Esophagus squamous epithelium (tissue), 5 donors: ENCODE results near the gene TSPAN5. TPM values are rescaled to one million over a fixed set of nuclear protein-coding genes. Genes with fewer than 3 reads are reported as not detected.

Source experiments
- DNase-seq: peaks from one replicate; lab custom pipeline; 2025; lab: John Stamatoyannopoulos, UW
- H3K27ac ChIP-seq, 4 donors: fragments of 200-600 bp; sonication (generic); one replicate each; pipeline ENCODE4 v1.5.1; 2016 to 2019; ENCODE audit warnings: mild to moderate bottlenecking in 1 of 4
- H3K27me3 ChIP-seq, 4 donors: fragments of 200-600 bp; sonication (generic); 1 replicate in 3 of 4; 2 replicates in 1 of 4; pipeline versions ENCODE4 v1.5.1 to v1.6.0; 2017 to 2021; ENCODE audit warnings: antibody characterized with exemption in 1 of 4
- H3K36me3 ChIP-seq, 3 donors: fragments of 200-600 bp; sonication (generic); one replicate each; pipeline ENCODE4 v1.5.1; 2016 to 2019
- H3K4me1 ChIP-seq, 3 donors: fragments of 200-600 bp; sonication (generic); one replicate each; pipeline ENCODE4 v1.5.1; 2017 to 2019
- H3K4me3 ChIP-seq, 4 donors: fragments of 200-600 bp; sonication (generic); 1 replicate in 3 of 4; 2 replicates in 1 of 4; pipeline ENCODE4 v1.5.1; 2016 to 2019; ENCODE audit warnings: mild to moderate bottlenecking in 2 of 4, moderate library complexity in 1 of 4
- H3K9me3 ChIP-seq, 3 donors: fragments of 200-600 bp; sonication (generic); one replicate each; pipeline ENCODE4 v1.5.1; 2016 to 2019
- POLR2A ChIP-seq, 4 donors: fragments of 450-650 bp; IDR thresholded peaks; one replicate each; pipeline ENCODE4 v1.6.1; 2017; ENCODE audit warnings: antibody characterized with exemption in 4 of 4, mild to moderate bottlenecking in 4 of 4, moderate library complexity in 3 of 4
- WGBS, 2 donors: methylation state at CpG; one replicate each; pipeline ENCODE4 v1.1.5; 2018; 5-methylcytosine and 5-hydroxymethylcytosine counted together
- intact Hi-C: fragments of 100-400 bp; cut with DNase I; formaldehyde crosslinking; loops from one replicate; pipeline ENCODE4 v1.15.0; 2022
- total RNA-seq, 4 donors: library from RNA; depleted of rRNA; stranded (reverse); fragments of >200 nt; gene quantifications; one replicate each; pipeline ENCODE4 v1.1.0, GENCODE V29; 2016
- TF ChIP-seq, protein P1 (sequence below), 6 experiments: fragments of 450-650 bp in 4 of 6; fragments of 200-600 bp in 2 of 6; sonication (generic) in 2 of 6; IDR thresholded peaks; one replicate each; pipeline ENCODE4 v1.5.1; 2016 to 2019; ENCODE audit warnings: antibody characterized with exemption in 6 of 6, mild to moderate bottlenecking in 4 of 6, moderate library complexity in 4 of 6
- donor health status: DM: yes; HTN: yes; CAD: no.

TSPAN5 gene
- total RNA-seq, 4 donors from 2014 or later, result 10.9 to 19.0 (median 13.9) TPM

DNA sequence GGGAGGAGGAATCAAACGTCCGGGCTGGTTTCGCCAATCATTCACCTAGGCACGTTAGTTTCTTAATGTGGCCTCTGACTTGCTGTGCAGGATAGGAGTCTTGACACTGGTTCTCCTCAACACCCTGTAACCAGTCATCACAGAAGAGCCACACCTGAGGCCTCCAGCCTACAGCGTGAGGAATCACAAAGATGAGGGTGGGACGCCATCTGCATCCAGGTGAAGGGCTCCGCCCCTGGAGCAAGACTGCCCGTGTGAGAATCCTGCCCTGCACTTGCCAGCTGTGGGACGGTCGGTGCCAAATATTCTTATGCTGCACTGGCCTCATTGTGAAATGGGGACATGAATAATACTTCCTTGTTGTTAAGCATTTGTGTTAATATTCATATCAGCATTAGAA, 35.7 kb upstream of the TSPAN5 start:
- intact Hi-C loops, result no loop called here
- Histone ChIP-seq H3K27ac (peak overlapping the region in 3 of 4 donors; percentile 58 to 84 (median 78)), H3K4me3 (no peak overlapping the region), H3K4me1 (peaks cover 0 to 17% (median 0%) of the 10 kb centered on the region in 3 donors), H3K36me3 (no peaks in the 10 kb centered on the region), H3K9me3 (peaks cover 0 to 3% (median 0%) of the 10 kb centered on the region in 3 donors), H3K27me3 (no peaks in the 10 kb centered on the region)
- TF ChIP-seq, protein P1, sequence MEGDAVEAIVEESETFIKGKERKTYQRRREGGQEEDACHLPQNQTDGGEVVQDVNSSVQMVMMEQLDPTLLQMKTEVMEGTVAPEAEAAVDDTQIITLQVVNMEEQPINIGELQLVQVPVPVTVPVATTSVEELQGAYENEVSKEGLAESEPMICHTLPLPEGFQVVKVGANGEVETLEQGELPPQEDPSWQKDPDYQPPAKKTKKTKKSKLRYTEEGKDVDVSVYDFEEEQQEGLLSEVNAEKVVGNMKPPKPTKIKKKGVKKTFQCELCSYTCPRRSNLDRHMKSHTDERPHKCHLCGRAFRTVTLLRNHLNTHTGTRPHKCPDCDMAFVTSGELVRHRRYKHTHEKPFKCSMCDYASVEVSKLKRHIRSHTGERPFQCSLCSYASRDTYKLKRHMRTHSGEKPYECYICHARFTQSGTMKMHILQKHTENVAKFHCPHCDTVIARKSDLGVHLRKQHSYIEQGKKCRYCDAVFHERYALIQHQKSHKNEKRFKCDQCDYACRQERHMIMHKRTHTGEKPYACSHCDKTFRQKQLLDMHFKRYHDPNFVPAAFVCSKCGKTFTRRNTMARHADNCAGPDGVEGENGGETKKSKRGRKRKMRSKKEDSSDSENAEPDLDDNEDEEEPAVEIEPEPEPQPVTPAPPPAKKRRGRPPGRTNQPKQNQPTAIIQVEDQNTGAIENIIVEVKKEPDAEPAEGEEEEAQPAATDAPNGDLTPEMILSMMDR (IDR thresholded peaks at IDR 0.05), result no peak
- TF ChIP-seq POLR2A (IDR thresholded peaks at IDR 0.05), result no peak
- 43 to 67% methylated on average over 9 of the region's 10 CpGs for WGBS, 2 donors
- no peak for DNase-seq

DNA sequence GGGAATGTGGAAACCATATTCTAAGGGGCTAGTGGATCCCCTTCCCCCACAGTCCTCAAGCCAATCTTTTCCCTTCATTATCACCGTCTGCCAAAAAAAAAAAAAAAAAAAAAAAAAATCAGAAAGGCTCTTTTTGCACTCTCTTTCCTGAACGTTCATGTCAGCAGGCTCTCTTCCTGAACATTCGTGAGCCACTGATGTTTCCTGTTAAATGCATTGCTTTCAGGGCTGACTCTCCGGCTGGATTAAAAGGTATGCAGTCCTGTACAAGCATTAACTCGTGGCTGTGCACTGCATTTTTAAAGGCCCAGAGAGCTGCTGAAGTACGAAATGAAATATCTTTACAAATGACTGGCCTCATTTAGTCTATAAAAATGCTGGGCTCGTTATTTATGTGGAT, 34.0 kb upstream of the TSPAN5 start:
- Histone ChIP-seq H3K9me3 (no peaks in the 10 kb centered on the region), H3K4me3 (no peak overlapping the region), H3K4me1 (peaks cover 0 to 30% (median 5%) of the 10 kb centered on the region in 3 donors), H3K27ac (peak overlapping the region in 1 of 4 donors; percentile 84), H3K27me3 (no peaks in the 10 kb centered on the region), H3K36me3 (no peaks in the 10 kb centered on the region)
- intact Hi-C loops, result no loop called here
- TF ChIP-seq POLR2A (IDR thresholded peaks at IDR 0.05), result no peak
- TF ChIP-seq, protein P1 (IDR thresholded peaks at IDR 0.05), result no peak
- 43 to 52% methylated on average over 7 of the region's 7 CpGs for WGBS, 2 donors
- DNase-seq, result no peak

DNA sequence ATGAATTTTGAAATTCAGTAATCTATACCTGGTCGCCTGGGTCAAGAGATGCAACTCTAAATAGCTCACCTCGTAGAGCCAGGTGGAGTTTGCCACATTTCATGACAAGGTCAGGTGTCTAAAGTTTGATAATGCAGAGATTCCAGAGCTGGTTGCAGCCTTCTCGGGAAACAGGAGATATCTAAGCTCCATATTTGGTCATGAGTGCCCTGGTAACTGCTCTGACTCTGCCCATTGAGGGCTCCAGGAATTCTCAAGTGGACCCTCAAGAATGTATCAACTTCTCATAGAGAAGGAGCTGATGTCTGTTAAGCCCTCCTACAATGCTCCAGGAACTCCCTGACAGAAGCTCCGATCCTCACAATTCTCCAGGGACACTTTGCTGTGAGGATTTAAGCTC, 33.2 kb upstream of the TSPAN5 start:
- WGBS, 2 donors, result 83 to 86% methylated on average over 3 of the region's 4 CpGs
- no peaks in the 10 kb centered on the region for H3K36me3 ChIP-seq
- no peak overlapping the region for H3K4me3 ChIP-seq
- H3K27me3 ChIP-seq, result no peaks in the 10 kb centered on the region
- peaks cover 0 to 37% (median 5%) of the 10 kb centered on the region in 3 donors for H3K4me1 ChIP-seq
- intact Hi-C loops, result no loop called here
- DNase-seq, result no peak
- no peaks in the 10 kb centered on the region for H3K9me3 ChIP-seq
- TF ChIP-seq, protein P1 (IDR thresholded peaks at IDR 0.05), result no peak
- no peak for TF ChIP-seq POLR2A (IDR thresholded peaks at IDR 0.05)
- no peak overlapping the region for H3K27ac ChIP-seq

DNA sequence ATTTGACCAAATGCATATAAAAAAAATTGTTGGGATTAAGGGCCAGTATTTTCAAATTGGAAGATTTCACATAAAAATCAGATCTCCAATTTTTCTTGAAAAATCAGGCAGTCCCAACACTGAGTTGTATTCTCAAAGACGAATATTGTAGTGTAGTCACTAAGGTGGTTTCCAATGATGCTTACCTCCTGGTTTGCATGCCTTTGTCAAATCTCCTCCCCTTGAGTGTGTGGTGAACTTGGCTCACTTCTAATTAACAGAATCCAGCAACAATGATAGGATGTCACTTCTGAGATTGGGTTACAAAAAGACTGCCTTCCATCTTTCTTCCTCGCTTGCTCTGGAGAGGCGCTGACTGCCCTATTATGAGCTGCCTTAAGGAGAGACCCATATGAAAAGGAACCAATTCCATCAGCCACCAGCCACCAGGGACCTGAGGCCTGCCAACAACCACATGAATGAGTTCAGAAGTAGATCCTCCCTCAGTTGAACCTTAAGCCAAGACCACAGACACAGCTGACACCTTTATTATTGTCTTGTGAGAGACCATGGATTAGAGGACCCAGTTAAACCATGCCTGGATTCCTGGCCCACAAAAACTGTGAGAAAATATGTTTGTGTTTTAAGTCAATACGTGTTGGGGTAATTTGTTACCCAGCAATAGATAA, 31.2 kb upstream of the TSPAN5 start:
- intact Hi-C loops, result no loop called here
- no peak for DNase-seq
- H3K4me3 ChIP-seq, result no peak overlapping the region
- peaks cover 0 to 42% (median 5%) of the 10 kb centered on the region in 3 donors for H3K4me1 ChIP-seq
- no peaks in the 10 kb centered on the region for H3K27me3 ChIP-seq
- TF ChIP-seq, protein P1 (IDR thresholded peaks at IDR 0.05), result no peak
- no peak for TF ChIP-seq POLR2A (IDR thresholded peaks at IDR 0.05)
- H3K9me3 ChIP-seq, result no peaks in the 10 kb centered on the region
- H3K36me3 ChIP-seq, result no peaks in the 10 kb centered on the region
- H3K27ac ChIP-seq, result no peak overlapping the region
- 90 to 91% methylated on average over 2 to 4 of the region's 4 CpGs for WGBS, 2 donors

DNA sequence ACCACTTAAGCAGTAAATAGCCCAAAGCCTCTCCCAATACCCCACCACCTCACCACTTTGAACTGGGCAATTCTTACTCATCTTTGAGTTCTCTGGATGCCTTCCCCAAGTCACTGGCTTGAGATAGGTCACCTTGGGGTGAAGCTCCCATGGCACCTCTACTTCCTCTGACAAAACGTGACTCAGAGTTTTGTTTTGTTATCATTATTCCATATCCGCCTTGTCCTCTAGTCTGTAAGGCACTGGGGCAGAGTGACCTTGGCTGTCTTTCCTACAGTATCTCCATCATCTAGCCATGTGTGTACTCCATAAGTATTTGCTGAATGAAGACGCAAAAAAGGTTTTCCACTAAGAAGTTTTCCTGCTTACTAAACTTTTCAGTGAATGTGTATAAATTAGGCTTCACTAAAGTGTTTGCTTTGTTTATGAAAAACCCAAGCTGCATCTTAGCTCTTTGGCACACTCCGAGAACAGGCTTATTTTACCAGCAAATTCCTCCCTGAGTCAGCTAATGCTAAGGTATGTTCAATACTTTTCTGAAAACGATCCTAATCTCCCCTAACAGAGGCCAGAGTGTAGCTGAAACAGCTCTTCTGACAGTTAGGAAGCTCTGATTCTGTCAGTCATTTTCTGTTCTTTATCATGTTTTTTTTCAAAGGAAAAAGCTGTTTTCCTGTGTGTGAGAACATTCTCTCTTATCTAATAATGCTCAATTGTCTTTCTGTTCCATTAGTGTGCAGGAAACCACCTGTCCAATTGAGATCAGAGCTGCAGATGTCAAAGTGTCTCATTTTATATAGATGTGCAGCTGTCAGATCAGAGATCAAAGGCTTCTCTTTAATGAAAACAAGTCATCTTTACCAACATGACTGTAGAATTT, 30.2 kb upstream of the TSPAN5 start:
- no peak for TF ChIP-seq POLR2A (IDR thresholded peaks at IDR 0.05)
- TF ChIP-seq, protein P1 (IDR thresholded peaks at IDR 0.05), result no peak
- Histone ChIP-seq H3K9me3 (no peaks in the 10 kb centered on the region), H3K4me3 (no peak overlapping the region), H3K27me3 (no peaks in the 10 kb centered on the region), H3K27ac (peak overlapping the region in 2 of 4 donors; percentile 36 to 70), H3K36me3 (no peaks in the 10 kb centered on the region), H3K4me1 (peaks cover 0 to 33% (median 5%) of the 10 kb centered on the region in 3 donors)
- DNase-seq, result no peak
- 34 to 46% methylated on average over 5 of the region's 5 CpGs for WGBS, 2 donors
- intact Hi-C loops, result no loop called here
